ENCODE measurements around the gene BAHCC1. TPM values are rescaled to one million over a fixed set of nuclear protein-coding genes. Genes with fewer than 3 reads are reported as not detected.

Gene BAHCC1
- total and polyA plus RNA-seq, 8 donors = 4.9 to 56.2 (median 9.4) TPM

GRCh38 chr17:81409190-81409935 is 14.1 kb downstream of the BAHCC1 start:
- Histone ChIP-seq H3K27me3 (peaks cover 0 to 8% (median 0%) of the 10 kb centered on the region in 3 donors), H3K4me3 (no peak overlapping the region), H3K9me3 (no peaks in the 10 kb centered on the region), H3K36me3 (no peaks in the 10 kb centered on the region), H3K4me1 (peaks cover 25 to 70% (median 39%) of the 10 kb centered on the region in 4 donors), H3K27ac (no peak overlapping the region)
- TF ChIP-seq POLR2A (IDR thresholded peaks at IDR 0.05) (no peak), POLR2AphosphoS5 (IDR thresholded peaks at IDR 0.05) (no peak), EP300 (IDR thresholded peaks at IDR 0.05) (no peak), CTCF (IDR thresholded peaks at IDR 0.05) (no peak)
- 57 to 73% (median 59%) methylated on average over 20 to 27 of the region's 27 CpGs for WGBS, 5 donors
- intact Hi-C loops (cut with DNase I; ENCODE audit: low total_unique reads) = loop anchor here (5.0 to 10.0 kb wide), 2 partner anchors 72 to 75 kb away; no protein-coding TSS in a partner anchor
- peak in 1 of 2 donors; percentile 63 for DNase-seq

GRCh38 chr17:81410852-81411251 is 15.6 kb downstream of the BAHCC1 start:
- DNase-seq = no peak
- peaks cover 12 to 55% (median 28%) of the 10 kb centered on the region in 4 donors for H3K4me1 ChIP-seq
- no peaks in the 10 kb centered on the region for H3K9me3 ChIP-seq
- peaks cover 0 to 8% (median 0%) of the 10 kb centered on the region in 3 donors for H3K27me3 ChIP-seq
- TF ChIP-seq POLR2AphosphoS5 (IDR thresholded peaks at IDR 0.05) = no peak
- no peak for TF ChIP-seq POLR2A (IDR thresholded peaks at IDR 0.05)
- no peak for TF ChIP-seq CTCF (IDR thresholded peaks at IDR 0.05)
- no peak for TF ChIP-seq EP300 (IDR thresholded peaks at IDR 0.05)
- no peak overlapping the region for H3K4me3 ChIP-seq
- 86 to 93% (median 90%) methylated on average over 10 to 16 of the region's 16 CpGs for WGBS, 5 donors
- no peak overlapping the region for H3K27ac ChIP-seq
- no peaks in the 10 kb centered on the region for H3K36me3 ChIP-seq
- intact Hi-C loops (cut with DNase I; ENCODE audit: low total_unique reads) = no loop called here

GRCh38 chr17:81411305-81411704 is 16.0 kb downstream of the BAHCC1 start:
- no peak for TF ChIP-seq POLR2A (IDR thresholded peaks at IDR 0.05)
- no peak for TF ChIP-seq POLR2AphosphoS5 (IDR thresholded peaks at IDR 0.05)
- TF ChIP-seq CTCF (IDR thresholded peaks at IDR 0.05) = no peak
- no peak for TF ChIP-seq EP300 (IDR thresholded peaks at IDR 0.05)
- 65 to 85% (median 77%) methylated on average over 8 of the region's 8 CpGs for WGBS, 5 donors
- peaks cover 12 to 50% (median 25%) of the 10 kb centered on the region in 4 donors for H3K4me1 ChIP-seq
- no peaks in the 10 kb centered on the region for H3K36me3 ChIP-seq
- H3K9me3 ChIP-seq = no peaks in the 10 kb centered on the region
- peaks cover 0 to 8% (median 0%) of the 10 kb centered on the region in 3 donors for H3K27me3 ChIP-seq
- no peak for DNase-seq
- no peak overlapping the region for H3K4me3 ChIP-seq
- no peak overlapping the region for H3K27ac ChIP-seq
- intact Hi-C loops (cut with DNase I; ENCODE audit: low total_unique reads) = no loop called here

GRCh38 chr17:81412490-81413093 is 17.3 kb downstream of the BAHCC1 start:
- Histone ChIP-seq H3K36me3 (no peaks in the 10 kb centered on the region), H3K4me1 (peaks cover 20 to 52% (median 32%) of the 10 kb centered on the region in 4 donors), H3K4me3 (no peak overlapping the region), H3K27me3 (peaks cover 0 to 8% (median 0%) of the 10 kb centered on the region in 3 donors), H3K9me3 (no peaks in the 10 kb centered on the region), H3K27ac (peak overlapping the region in 2 of 5 donors; percentile 17 to 34)
- WGBS, 5 donors = 38 to 61% (median 42%) methylated on average over 23 to 29 of the region's 29 CpGs
- intact Hi-C loops (cut with DNase I; ENCODE audit: low total_unique reads) = no loop called here
- peak in 1 of 2 donors; percentile 91 for DNase-seq
- peak in 1 of 3 donors; percentile 18 for TF ChIP-seq POLR2AphosphoS5 (IDR thresholded peaks at IDR 0.05)
- no peak for TF ChIP-seq EP300 (IDR thresholded peaks at IDR 0.05)
